Liver (tissue), 9 donors: ENCODE results near the gene CAMK1D. TPM values are rescaled to one million over a fixed set of nuclear protein-coding genes. Genes with fewer than 3 reads are reported as not detected.
"Not testable (repeated sequence)": the region's sequence is repeated elsewhere in the genome, so short reads cannot be mapped to it uniquely, and the experiment has no call there.

ENCODE experiments used
- DNase-seq: peaks from one replicate; pipeline ENCODE4 v3.0.0-alpha.2; 2017; ENCODE audit warnings: low spot score
- H3K27ac ChIP-seq, 2 donors: one replicate each; pipeline ENCODE4 v1.7.0; 2013; ENCODE audit warnings: inconsistent platforms in 2 of 2, low read length in 2 of 2, control low read depth in 1 of 2, low read depth in 1 of 2, mild to moderate bottlenecking in 1 of 2
- H3K27me3 ChIP-seq, 4 donors: one replicate each; pipeline versions ENCODE4 v1.6.1 to v1.7.0; 2013; ENCODE audit warnings: low read length in 3 of 4, inconsistent platforms in 1 of 4, mild to moderate bottlenecking in 1 of 4, moderate library complexity in 1 of 4; ENCODE audit not compliant: control insufficient read depth in 4 of 4, insufficient read depth in 4 of 4
- H3K36me3 ChIP-seq, 4 donors: one replicate each; pipeline versions ENCODE4 v1.6.1 to v1.7.0; 2013; ENCODE audit warnings: low read length in 3 of 4, mild to moderate bottlenecking in 3 of 4, low read depth in 1 of 4, moderate library complexity in 1 of 4; ENCODE audit not compliant: control insufficient read depth in 4 of 4, insufficient read depth in 3 of 4
- H3K4me1 ChIP-seq, 4 donors: one replicate each; pipeline versions ENCODE4 v1.6.1 to v1.7.0; 2013; ENCODE audit warnings: low read length in 3 of 4, mild to moderate bottlenecking in 3 of 4, moderate library complexity in 1 of 4; ENCODE audit not compliant: control insufficient read depth in 4 of 4, insufficient read depth in 4 of 4
- H3K4me3 ChIP-seq, 3 donors: one replicate each; pipeline versions ENCODE4 v1.6.1 to v1.7.0; 2013; ENCODE audit warnings: low read length in 3 of 3, control low read depth in 1 of 3, low read depth in 1 of 3, mild to moderate bottlenecking in 1 of 3
- H3K9ac ChIP-seq, 2 donors: one replicate each; pipeline ENCODE4 v1.7.0; 2013; ENCODE audit warnings: low read length in 2 of 2, mild to moderate bottlenecking in 2 of 2, moderate library complexity in 2 of 2, control low read depth in 1 of 2, low read depth in 1 of 2
- H3K9me3 ChIP-seq, 4 donors: one replicate each; pipeline versions ENCODE4 v1.6.1 to v1.7.0; 2013; ENCODE audit warnings: low read length in 3 of 4; ENCODE audit not compliant: control insufficient read depth in 4 of 4
- CTCF ChIP-seq: fragments of 150-350 bp; IDR thresholded peaks from 2 replicates; pipeline ENCODE4 v1.5.1; 2017; ENCODE audit warnings: improper control_type of control experiment, low read depth, low read length; ENCODE audit not compliant: missing input control
- EGR1 ChIP-seq, 2 donors: IDR thresholded peaks; 2 replicates each; pipeline ENCODE4 v1.6.1; 2016 to 2018; ENCODE audit warnings: antibody characterized with exemption in 2 of 2, low read depth in 2 of 2
- FOXA1 ChIP-seq: IDR thresholded peaks from 2 replicates; pipeline ENCODE4 v1.6.1; 2016; ENCODE audit warnings: antibody characterized with exemption
- FOXA2 ChIP-seq: IDR thresholded peaks from 2 replicates; pipeline ENCODE4 v1.6.1; 2016; ENCODE audit warnings: antibody characterized with exemption
- GABPA ChIP-seq, 2 donors: IDR thresholded peaks in 1 of 2; conservative IDR thresholded peaks in 1 of 2; 2 replicates each; pipeline ENCODE4 v1.6.1; 2016; ENCODE audit warnings: antibody characterized with exemption in 2 of 2, mild to moderate bottlenecking in 1 of 2, moderate library complexity in 1 of 2
- HNF4A ChIP-seq, 2 donors: conservative IDR thresholded peaks; 2 replicates each; pipeline ENCODE4 v1.6.1; 2016; ENCODE audit warnings: antibody characterized with exemption in 2 of 2, mild to moderate bottlenecking in 2 of 2
- HNF4G ChIP-seq: IDR thresholded peaks from 2 replicates; pipeline ENCODE4 v1.6.1; 2016; ENCODE audit warnings: antibody characterized with exemption
- JUND ChIP-seq, 2 donors: IDR thresholded peaks; 2 replicates each; pipeline ENCODE4 v1.6.1; 2016; ENCODE audit warnings: antibody characterized with exemption in 2 of 2
- MAX ChIP-seq: IDR thresholded peaks from 2 replicates; pipeline ENCODE4 v1.6.1; 2016; ENCODE audit warnings: antibody characterized with exemption
- NR2F2 ChIP-seq: IDR thresholded peaks from 2 replicates; pipeline ENCODE4 v1.6.1; 2016; ENCODE audit warnings: antibody characterized with exemption
- RAD21 ChIP-seq, 2 donors: IDR thresholded peaks; 2 replicates each; pipeline ENCODE4 v1.6.1; 2016; ENCODE audit warnings: antibody characterized with exemption in 2 of 2, mild to moderate bottlenecking in 2 of 2
- RXRA ChIP-seq, 2 donors: IDR thresholded peaks; 2 replicates each; pipeline ENCODE4 v1.6.1; 2017 to 2018; ENCODE audit warnings: antibody characterized with exemption in 2 of 2, mild to moderate bottlenecking in 1 of 2
- SP1 ChIP-seq: IDR thresholded peaks from 2 replicates; pipeline ENCODE4 v1.6.1; 2018; ENCODE audit warnings: antibody characterized with exemption, mild to moderate bottlenecking
- TAF1 ChIP-seq: conservative IDR thresholded peaks from 2 replicates; pipeline ENCODE4 v1.6.1; 2016; ENCODE audit warnings: antibody characterized with exemption, mild to moderate bottlenecking
- YY1 ChIP-seq: IDR thresholded peaks from 2 replicates; pipeline ENCODE4 v1.6.1; 2016; ENCODE audit warnings: antibody characterized with exemption, mild to moderate bottlenecking
- WGBS: extraction: QIAGEN DNeasy Blood & Tissue Kit; methylation state at CpG from one replicate; pipeline ENCODE4 v1.1.7; 2013; 5-methylcytosine and 5-hydroxymethylcytosine counted together
- polyA plus RNA-seq, 2 donors: library from polyadenylated mRNA; stranded (reverse) in 1 of 2; unstranded in 1 of 2; fragments of 200-250 nt in 1 of 2; fragments of >200 nt in 1 of 2; fragmentation: Nextera tagmentation in 1 of 2; extraction: Ambion mirVana in 1 of 2; gene quantifications; one replicate each; pipeline versions ENCODE4 v1.2.1 to v1.2.3, GENCODE V29; 2013 to 2015
- total RNA-seq, 2 donors: library from RNA; depleted of rRNA; stranded (reverse); fragments of >200 nt; gene quantifications; one replicate each; pipeline ENCODE4 v1.2.3, GENCODE V29; 2014
- TF ChIP-seq, protein P1 (sequence below): IDR thresholded peaks from 2 replicates; pipeline ENCODE4 v1.6.1; 2016; ENCODE audit warnings: antibody characterized with exemption
- TF ChIP-seq, protein P2 (sequence below): IDR thresholded peaks from 2 replicates; pipeline ENCODE4 v1.6.1; 2016; ENCODE audit warnings: antibody characterized with exemption, mild to moderate bottlenecking
- donor health status: healthy.
- donor health status: healthy.
- donor health status: healthy.
- donor health status: healthy.
- donor health status: healthy.

The CAMK1D gene
- total and polyA plus RNA-seq, 4 donors, result 2.7 to 10.1 (median 4.2) TPM

DNA sequence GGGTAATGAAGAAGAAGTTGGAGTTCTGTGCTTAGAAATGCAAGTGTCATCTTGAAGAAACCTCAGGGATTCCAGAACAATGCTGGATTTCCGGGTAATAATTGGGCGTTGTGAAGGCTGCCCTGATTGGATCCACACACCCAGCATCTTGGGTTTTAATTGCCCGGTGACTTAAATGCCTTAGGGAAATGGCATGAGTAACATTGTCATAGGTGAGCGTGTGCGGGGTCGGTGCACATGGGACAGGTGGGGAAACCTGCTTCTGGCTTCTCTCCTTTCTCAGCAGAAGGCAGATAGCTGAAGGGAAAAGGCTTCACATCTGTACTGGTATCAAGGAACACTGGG lies 15.2 kb upstream of the CAMK1D start:
- H3K4me3 ChIP-seq, result no peak overlapping the region
- H3K9ac ChIP-seq, result no peak overlapping the region
- H3K27me3 ChIP-seq, result no peaks in the 10 kb centered on the region
- H3K27ac ChIP-seq, result peak overlapping the region; percentile 36 to 62
- no peaks in the 10 kb centered on the region for H3K9me3 ChIP-seq
- DNase-seq, result no peak
- 89% methylated on average over 6 of the region's 6 CpGs for WGBS
- TF ChIP-seq SP1 (no peak), NR2F2 (no peak), HNF4G (no peak), MAX (no peak), HNF4A (conservative IDR thresholded peaks at IDR 0.05) (no peak), FOXA2 (no peak), EGR1 (IDR thresholded peaks at IDR 0.05; ENCODE audit: low read depth in 2 of 2) (no peak), RXRA (IDR thresholded peaks at IDR 0.05) (no peak)
- TF ChIP-seq, protein P1, sequence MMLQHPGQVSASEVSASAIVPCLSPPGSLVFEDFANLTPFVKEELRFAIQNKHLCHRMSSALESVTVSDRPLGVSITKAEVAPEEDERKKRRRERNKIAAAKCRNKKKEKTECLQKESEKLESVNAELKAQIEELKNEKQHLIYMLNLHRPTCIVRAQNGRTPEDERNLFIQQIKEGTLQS, result no peak
- TF ChIP-seq, protein P2, sequence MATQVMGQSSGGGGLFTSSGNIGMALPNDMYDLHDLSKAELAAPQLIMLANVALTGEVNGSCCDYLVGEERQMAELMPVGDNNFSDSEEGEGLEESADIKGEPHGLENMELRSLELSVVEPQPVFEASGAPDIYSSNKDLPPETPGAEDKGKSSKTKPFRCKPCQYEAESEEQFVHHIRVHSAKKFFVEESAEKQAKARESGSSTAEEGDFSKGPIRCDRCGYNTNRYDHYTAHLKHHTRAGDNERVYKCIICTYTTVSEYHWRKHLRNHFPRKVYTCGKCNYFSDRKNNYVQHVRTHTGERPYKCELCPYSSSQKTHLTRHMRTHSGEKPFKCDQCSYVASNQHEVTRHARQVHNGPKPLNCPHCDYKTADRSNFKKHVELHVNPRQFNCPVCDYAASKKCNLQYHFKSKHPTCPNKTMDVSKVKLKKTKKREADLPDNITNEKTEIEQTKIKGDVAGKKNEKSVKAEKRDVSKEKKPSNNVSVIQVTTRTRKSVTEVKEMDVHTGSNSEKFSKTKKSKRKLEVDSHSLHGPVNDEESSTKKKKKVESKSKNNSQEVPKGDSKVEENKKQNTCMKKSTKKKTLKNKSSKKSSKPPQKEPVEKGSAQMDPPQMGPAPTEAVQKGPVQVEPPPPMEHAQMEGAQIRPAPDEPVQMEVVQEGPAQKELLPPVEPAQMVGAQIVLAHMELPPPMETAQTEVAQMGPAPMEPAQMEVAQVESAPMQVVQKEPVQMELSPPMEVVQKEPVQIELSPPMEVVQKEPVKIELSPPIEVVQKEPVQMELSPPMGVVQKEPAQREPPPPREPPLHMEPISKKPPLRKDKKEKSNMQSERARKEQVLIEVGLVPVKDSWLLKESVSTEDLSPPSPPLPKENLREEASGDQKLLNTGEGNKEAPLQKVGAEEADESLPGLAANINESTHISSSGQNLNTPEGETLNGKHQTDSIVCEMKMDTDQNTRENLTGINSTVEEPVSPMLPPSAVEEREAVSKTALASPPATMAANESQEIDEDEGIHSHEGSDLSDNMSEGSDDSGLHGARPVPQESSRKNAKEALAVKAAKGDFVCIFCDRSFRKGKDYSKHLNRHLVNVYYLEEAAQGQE, result no peak
- peaks cover 0 to 14% (median 3%) of the 10 kb centered on the region in 4 donors for H3K4me1 ChIP-seq
- no peaks in the 10 kb centered on the region for H3K36me3 ChIP-seq

DNA sequence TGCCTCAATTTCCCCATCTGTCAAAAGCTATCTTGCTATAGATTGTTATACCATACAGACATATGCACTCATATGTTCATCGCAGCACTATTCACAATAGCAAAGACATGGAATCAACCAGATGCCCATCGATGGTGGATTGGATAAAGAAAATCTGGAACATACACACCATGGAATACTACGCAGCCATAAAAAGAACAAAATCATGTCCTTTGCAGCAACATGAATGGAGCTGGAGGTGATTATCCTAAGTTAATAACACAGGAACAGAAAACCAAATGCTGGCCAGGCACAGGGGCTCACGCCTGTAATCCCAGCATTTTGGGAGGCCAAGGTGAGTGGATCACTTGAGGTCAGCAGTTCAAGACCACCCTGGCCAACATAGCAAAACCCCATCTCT lies 14.2 kb upstream of the CAMK1D start:
- H3K27ac ChIP-seq, H3K27me3 ChIP-seq, DNase-seq, H3K9ac ChIP-seq, H3K4me3 ChIP-seq, H3K9me3 ChIP-seq, H3K36me3 ChIP-seq: not testable (repeated sequence)
- H3K4me1 ChIP-seq, result peaks cover 0 to 10% (median 3%) of the 10 kb centered on the region in 4 donors
- 73% methylated on average over 4 of the region's 4 CpGs for WGBS

DNA sequence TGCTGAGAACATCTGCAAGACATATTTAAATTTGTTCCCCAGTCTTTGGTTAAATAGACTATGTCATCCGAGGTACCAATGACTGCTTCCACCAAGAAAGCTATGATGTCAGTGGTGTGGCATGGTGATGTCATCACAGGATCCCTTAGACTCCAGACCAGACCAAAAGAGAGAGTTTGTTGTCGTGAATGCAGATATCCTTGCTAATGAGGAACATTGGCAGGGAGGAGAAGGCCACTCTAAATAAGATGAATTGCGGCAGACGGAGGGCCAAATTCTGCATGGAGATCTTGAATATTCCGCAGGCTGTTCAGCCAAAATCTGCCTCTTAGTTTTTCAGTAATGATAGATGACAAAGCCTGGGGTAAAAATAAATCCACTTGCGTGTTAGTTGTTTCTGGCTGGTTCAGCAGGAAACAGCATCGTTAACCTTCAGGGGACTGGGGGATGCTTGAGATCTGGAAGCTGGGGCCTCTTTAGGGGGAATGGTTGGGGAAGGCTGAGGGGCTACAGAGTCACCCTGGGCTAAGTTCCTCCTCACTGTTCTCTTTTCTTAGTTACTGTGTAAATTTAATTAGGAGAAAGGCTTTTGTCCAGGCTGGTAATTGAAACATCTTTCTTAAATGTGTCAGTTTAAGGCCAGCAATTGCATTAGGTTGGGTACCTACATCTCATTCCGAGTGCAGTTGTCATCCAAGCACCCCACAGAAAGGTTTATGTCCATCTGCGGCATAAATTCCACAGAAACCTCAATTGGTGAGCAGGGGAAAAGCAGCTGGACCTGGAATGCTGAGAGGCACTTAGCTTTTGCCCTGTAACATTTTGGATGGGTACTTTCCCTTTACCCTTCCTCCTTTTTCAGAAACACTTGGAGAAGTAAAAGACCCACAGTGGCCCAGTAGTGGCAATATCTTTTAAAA lies 11.6 kb upstream of the CAMK1D start:
- H3K9ac ChIP-seq, result no peak overlapping the region
- DNase-seq, result no peak
- 81% methylated on average over 9 of the region's 9 CpGs for whole genome bisulfite sequencing
- TF ChIP-seq, protein P2, result no peak
- TF ChIP-seq CTCF (no peak), RAD21 (IDR thresholded peaks at IDR 0.05) (no peak), FOXA2 (no peak), JUND (IDR thresholded peaks at IDR 0.05) (no peak), SP1 (no peak), RXRA (IDR thresholded peaks at IDR 0.05) (no peak), FOXA1 (no peak), YY1 (no peak), TAF1 (no peak), EGR1 (IDR thresholded peaks at IDR 0.05; ENCODE audit: low read depth in 2 of 2) (no peak), GABPA (IDR thresholded peaks at IDR 0.05 in 1 of 2, conservative IDR thresholded peaks at IDR 0.05 in 1 of 2) (no peak), HNF4G (no peak)
- TF ChIP-seq, protein P1, result no peak

More for the DNA sequence above, 11.6 kb upstream of the CAMK1D start:
- H3K4me3 ChIP-seq, result no peak overlapping the region
- no peaks in the 10 kb centered on the region for H3K9me3 ChIP-seq
- no peak overlapping the region for H3K27ac ChIP-seq
- peaks cover 0 to 10% (median 3%) of the 10 kb centered on the region in 4 donors for H3K4me1 ChIP-seq
- H3K27me3 ChIP-seq, result no peaks in the 10 kb centered on the region
- no peaks in the 10 kb centered on the region for H3K36me3 ChIP-seq
